Lower leg skin (tissue), 3 donors: ENCODE results near the gene STRN4.

Experiments
- CTCF ChIP-seq, 3 donors: fragments of 450-650 bp; IDR thresholded peaks; one replicate each; pipeline ENCODE4 v1.5.1; 2016; ENCODE audit warnings: antibody characterized with exemption in 3 of 3, mild to moderate bottlenecking in 3 of 3, moderate library complexity in 2 of 3
- POLR2A ChIP-seq, 2 donors: fragments of 450-650 bp; IDR thresholded peaks; one replicate each; pipeline ENCODE4 v1.6.1; 2016 to 2017; ENCODE audit warnings: antibody characterized with exemption in 2 of 2, mild to moderate bottlenecking in 1 of 2, moderate library complexity in 1 of 2

GRCh38 chr19:46791944-46792343 lies 45.7 kb upstream of the STRN4 start:
- TF ChIP-seq CTCF (IDR thresholded peaks at IDR 0.05), result no peak
- TF ChIP-seq POLR2A (IDR thresholded peaks at IDR 0.05), result no peak
